WTC11 (cell line): ENCODE measurements around the gene TCF15. TPM values are rescaled to one million over a fixed set of nuclear protein-coding genes. Genes with fewer than 3 reads are reported as not detected.
"Not testable (repeated sequence)": the region's sequence is repeated elsewhere in the genome, so short reads cannot be mapped to it uniquely, and the experiment has no call there.

Source experiments
- ATAC-seq: fragments of 200-7000 bp; cut with Tn5 transposase; 2 replicates; pipeline ENCODE4 v1.10.0; 2021; ENCODE audit warnings: mild to moderate bottlenecking, moderate library complexity
- CTCF ChIA-PET: fragments of 300-600 bp; sonication (Branson Sonifier 250); formaldehyde crosslinking; loops from one replicate; lab custom pipeline; 2021; ENCODE audit warnings: antibody characterized with exemption; lab: Charles Lee
- POLR2A ChIA-PET: fragments of 350-600 bp; sonication (Branson Sonifier 250); formaldehyde crosslinking; loops from one replicate; lab custom pipeline; 2021; ENCODE audit warnings: antibody characterized with exemption; lab: Charles Lee
- DNase-seq: peaks from one replicate; pipeline ENCODE4 v3.0.0; 2021; ENCODE audit warnings: low spot score
- H3K27ac Mint-ChIP-seq: 2 replicates; pipeline ENCODE4 v1.8.0; 2021; ENCODE audit warnings: mixed read lengths
- H3K27me3 Mint-ChIP-seq: 2 replicates; pipeline ENCODE4 v1.8.0; 2021; ENCODE audit warnings: low read depth, mild to moderate bottlenecking, moderate library complexity, mixed read lengths
- H3K36me3 Mint-ChIP-seq: 2 replicates; pipeline ENCODE4 v1.8.0; 2021; ENCODE audit warnings: mixed read lengths
- H3K4me1 Mint-ChIP-seq: 2 replicates; pipeline ENCODE4 v1.8.0; 2022; ENCODE audit warnings: mixed read lengths
- H3K4me3 Mint-ChIP-seq: 2 replicates; pipeline ENCODE4 v1.8.0; 2021; ENCODE audit warnings: mild to moderate bottlenecking, moderate library complexity, mixed read lengths
- H3K9me3 Mint-ChIP-seq: 2 replicates; pipeline ENCODE4 v1.8.0; 2021; ENCODE audit warnings: mixed read lengths
- GTF2I ChIP-seq: fragments of 250-450 bp; sonication (Bioruptor Pico); conservative IDR thresholded peaks from 2 replicates; pipeline ENCODE4 v1.4.0; 2021; ENCODE audit warnings: mild to moderate bottlenecking
- IRF2 ChIP-seq: sonication (generic); formaldehyde crosslinking; IDR thresholded peaks from 2 replicates; pipeline ENCODE4 v1.8.0; 2022; ENCODE audit warnings: low read depth, missing genetic modification reagents, borderline replicate concordance
- KAT7 ChIP-seq: sonication (generic); formaldehyde crosslinking; IDR thresholded peaks from 2 replicates; pipeline ENCODE4 v1.8.1; 2023; ENCODE audit warnings: missing genetic modification reagents, mild to moderate bottlenecking, borderline replicate concordance
- NFATC4 ChIP-seq: fragments of 250-450 bp; sonication (Bioruptor Pico); IDR thresholded peaks from 2 replicates; pipeline ENCODE4 v1.9.0; 2021; ENCODE audit warnings: mild to moderate bottlenecking
- NFE2L1 ChIP-seq: sonication (generic); formaldehyde crosslinking; IDR thresholded peaks from 2 replicates; pipeline ENCODE4 v1.8.1; 2023; ENCODE audit warnings: missing genetic modification reagents
- NFYB ChIP-seq: sonication (generic); formaldehyde crosslinking; conservative IDR thresholded peaks from 2 replicates; pipeline ENCODE4 v1.8.0; 2022; ENCODE audit warnings: low read depth, missing genetic modification reagents
- RORB ChIP-seq: fragments of 250-450 bp; sonication (Bioruptor Pico); IDR thresholded peaks from 2 replicates; pipeline ENCODE4 v1.9.0; 2021; ENCODE audit warnings: mild to moderate bottlenecking
- SMAD4 ChIP-seq: sonication (generic); formaldehyde crosslinking; IDR thresholded peaks from 2 replicates; pipeline ENCODE4 v1.8.0; 2022; ENCODE audit warnings: mild to moderate bottlenecking, missing genetic modification reagents
- ZNF416 ChIP-seq: fragments of 250-450 bp; sonication (Bioruptor Pico); IDR thresholded peaks from 2 replicates; pipeline ENCODE4 v1.9.0; 2021; ENCODE audit warnings: mild to moderate bottlenecking, inconsistent platforms
- total RNA-seq: library from RNA; stranded (reverse); gene quantifications from 3 replicates; pipeline ENCODE4 v1.2.3, GENCODE V29; 2021
- TF ChIP-seq, protein P1 (sequence below): sonication (generic); formaldehyde crosslinking; IDR thresholded peaks from 2 replicates; pipeline ENCODE4 v1.8.0; 2022; ENCODE audit warnings: mild to moderate bottlenecking, missing genetic modification reagents
- TF ChIP-seq, protein P2 (sequence below): sonication (generic); formaldehyde crosslinking; conservative IDR thresholded peaks from 2 replicates; pipeline ENCODE4 v1.8.1; 2023; ENCODE audit warnings: mild to moderate bottlenecking, low read depth, missing genetic modification reagents, moderate library complexity
- TF ChIP-seq, protein P3 (sequence below): sonication (generic); formaldehyde crosslinking; IDR thresholded peaks from 2 replicates; pipeline ENCODE4 v1.8.1; 2023; ENCODE audit warnings: mild to moderate bottlenecking, missing genetic modification reagents, moderate library complexity
- TF ChIP-seq, protein P4 (sequence below): fragments of 250-450 bp; sonication (Bioruptor Pico); IDR thresholded peaks from 2 replicates; pipeline ENCODE4 v2.1.2; 2022; ENCODE audit warnings: mild to moderate bottlenecking, moderate library complexity
- TF ChIP-seq, protein P5 (sequence below): sonication (generic); formaldehyde crosslinking; IDR thresholded peaks from 2 replicates; pipeline ENCODE4 v1.8.0; 2022; ENCODE audit warnings: mild to moderate bottlenecking, missing genetic modification reagents

The TCF15 gene
- total RNA-seq, 1 experiment from 2014 or later: 3.8 TPM

DNA sequence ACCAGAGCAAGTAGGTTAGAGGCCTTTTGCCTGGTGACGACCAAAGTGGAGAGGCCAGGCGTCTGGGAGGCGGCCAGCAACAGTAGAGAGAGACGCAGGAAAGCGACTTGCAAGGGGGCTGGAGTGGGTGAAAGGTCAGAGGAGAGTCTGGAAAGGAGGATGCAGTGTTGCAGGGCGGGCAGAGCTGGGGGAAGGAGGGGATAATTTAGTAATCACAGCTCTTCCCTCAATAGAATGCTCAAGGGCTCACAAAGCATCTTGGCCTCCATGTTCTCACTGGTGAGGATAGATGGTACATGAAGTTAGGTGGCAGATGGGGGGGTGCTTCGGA is 25.2 kb downstream of the TCF15 start (continued):
- TF ChIP-seq, protein P1, sequence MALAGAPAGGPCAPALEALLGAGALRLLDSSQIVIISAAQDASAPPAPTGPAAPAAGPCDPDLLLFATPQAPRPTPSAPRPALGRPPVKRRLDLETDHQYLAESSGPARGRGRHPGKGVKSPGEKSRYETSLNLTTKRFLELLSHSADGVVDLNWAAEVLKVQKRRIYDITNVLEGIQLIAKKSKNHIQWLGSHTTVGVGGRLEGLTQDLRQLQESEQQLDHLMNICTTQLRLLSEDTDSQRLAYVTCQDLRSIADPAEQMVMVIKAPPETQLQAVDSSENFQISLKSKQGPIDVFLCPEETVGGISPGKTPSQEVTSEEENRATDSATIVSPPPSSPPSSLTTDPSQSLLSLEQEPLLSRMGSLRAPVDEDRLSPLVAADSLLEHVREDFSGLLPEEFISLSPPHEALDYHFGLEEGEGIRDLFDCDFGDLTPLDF (CRISPR knock-in tag): no peak
- TF ChIP-seq IRF2 (CRISPR knock-in tag) (no peak), KAT7 (CRISPR knock-in tag) (no peak), GTF2I (no peak), RORB (CRISPR knock-in tag) (no peak)
- TF ChIP-seq, protein P2, sequence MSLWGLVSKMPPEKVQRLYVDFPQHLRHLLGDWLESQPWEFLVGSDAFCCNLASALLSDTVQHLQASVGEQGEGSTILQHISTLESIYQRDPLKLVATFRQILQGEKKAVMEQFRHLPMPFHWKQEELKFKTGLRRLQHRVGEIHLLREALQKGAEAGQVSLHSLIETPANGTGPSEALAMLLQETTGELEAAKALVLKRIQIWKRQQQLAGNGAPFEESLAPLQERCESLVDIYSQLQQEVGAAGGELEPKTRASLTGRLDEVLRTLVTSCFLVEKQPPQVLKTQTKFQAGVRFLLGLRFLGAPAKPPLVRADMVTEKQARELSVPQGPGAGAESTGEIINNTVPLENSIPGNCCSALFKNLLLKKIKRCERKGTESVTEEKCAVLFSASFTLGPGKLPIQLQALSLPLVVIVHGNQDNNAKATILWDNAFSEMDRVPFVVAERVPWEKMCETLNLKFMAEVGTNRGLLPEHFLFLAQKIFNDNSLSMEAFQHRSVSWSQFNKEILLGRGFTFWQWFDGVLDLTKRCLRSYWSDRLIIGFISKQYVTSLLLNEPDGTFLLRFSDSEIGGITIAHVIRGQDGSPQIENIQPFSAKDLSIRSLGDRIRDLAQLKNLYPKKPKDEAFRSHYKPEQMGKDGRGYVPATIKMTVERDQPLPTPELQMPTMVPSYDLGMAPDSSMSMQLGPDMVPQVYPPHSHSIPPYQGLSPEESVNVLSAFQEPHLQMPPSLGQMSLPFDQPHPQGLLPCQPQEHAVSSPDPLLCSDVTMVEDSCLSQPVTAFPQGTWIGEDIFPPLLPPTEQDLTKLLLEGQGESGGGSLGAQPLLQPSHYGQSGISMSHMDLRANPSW: no peak

DNA sequence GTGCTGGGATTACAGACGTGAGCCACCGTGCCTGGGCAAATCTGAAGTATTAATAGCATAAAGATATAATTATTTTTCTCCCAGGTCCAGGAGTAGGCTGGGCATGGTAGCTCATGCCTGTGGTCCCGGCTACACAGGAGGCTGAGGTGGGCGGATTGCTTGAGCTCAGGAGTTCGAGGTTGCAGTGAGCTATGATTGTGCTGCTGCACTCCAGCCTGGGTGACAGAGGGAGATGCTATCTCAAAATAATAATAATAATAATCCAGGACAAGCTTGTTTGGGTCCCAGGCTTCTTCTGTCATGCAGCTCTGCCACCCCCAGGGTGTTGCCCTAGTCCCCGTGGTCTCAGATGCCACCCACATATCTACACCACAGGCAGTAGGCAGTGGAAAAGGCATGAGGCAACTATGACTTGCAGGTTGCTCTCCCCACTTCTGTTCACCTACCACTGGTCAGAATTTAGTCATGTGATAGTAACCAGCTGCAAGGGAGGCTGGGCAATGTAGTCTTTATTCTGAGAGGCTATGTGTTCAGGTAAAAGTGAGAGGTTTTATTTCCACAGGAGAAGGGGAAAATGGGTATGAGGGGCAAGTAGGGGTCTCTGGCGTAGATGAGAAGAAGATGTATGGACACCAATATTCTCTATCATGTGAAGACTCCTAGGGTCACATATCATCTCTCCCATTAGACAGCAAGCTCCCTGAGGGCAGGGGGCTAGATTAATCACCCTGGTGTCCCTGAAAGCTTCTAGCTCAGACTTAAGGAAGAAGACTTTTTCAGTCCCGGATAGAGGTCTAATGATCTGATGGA is 25.7 kb downstream of the TCF15 start:
- Mint-ChIP-seq H3K4me1 (peaks cover 5% of the 10 kb centered on the region), H3K36me3 (no peaks in the 10 kb centered on the region), H3K27me3 (no peaks in the 10 kb centered on the region), H3K27ac (no peak overlapping the region), H3K4me3 (no peak overlapping the region), H3K9me3 (0 out of 2 replicates have a peak, but pooled peaks cover 3% of the 10 kb centered on the region)
- ATAC-seq (peak; percentile 85), DNase-seq (no peak)
- ChIA-PET CTCF (interaction anchor here (0.8 to 2.2 kb wide), 4 partner anchors 9 to 83 kb away, joined by 3 to 14 read pairs (median 4); no protein-coding TSS in a partner anchor), POLR2A (interaction anchor here (0.8 to 1.3 kb wide), 2 partner anchors 34 to 41 kb away, joined by 3 read pairs; partner anchors contain the start of gene CSNK2A1)
- TF ChIP-seq, protein P3, sequence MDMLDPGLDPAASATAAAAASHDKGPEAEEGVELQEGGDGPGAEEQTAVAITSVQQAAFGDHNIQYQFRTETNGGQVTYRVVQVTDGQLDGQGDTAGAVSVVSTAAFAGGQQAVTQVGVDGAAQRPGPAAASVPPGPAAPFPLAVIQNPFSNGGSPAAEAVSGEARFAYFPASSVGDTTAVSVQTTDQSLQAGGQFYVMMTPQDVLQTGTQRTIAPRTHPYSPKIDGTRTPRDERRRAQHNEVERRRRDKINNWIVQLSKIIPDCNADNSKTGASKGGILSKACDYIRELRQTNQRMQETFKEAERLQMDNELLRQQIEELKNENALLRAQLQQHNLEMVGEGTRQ: peak; percentile 90
- peak; percentile 35; the same call in 1 of the 2 replicates for TF ChIP-seq NFE2L1 (CRISPR knock-in tag)
- TF ChIP-seq, protein P4, sequence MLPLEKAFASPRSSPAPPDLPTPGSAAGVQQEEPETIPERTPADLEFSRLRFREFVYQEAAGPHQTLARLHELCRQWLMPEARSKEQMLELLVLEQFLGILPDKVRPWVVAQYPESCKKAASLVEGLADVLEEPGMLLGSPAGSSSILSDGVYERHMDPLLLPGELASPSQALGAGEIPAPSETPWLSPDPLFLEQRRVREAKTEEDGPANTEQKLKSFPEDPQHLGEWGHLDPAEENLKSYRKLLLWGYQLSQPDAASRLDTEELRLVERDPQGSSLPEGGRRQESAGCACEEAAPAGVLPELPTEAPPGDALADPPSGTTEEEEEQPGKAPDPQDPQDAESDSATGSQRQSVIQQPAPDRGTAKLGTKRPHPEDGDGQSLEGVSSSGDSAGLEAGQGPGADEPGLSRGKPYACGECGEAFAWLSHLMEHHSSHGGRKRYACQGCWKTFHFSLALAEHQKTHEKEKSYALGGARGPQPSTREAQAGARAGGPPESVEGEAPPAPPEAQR (CRISPR knock-in tag): no peak
- no peak for TF ChIP-seq SMAD4 (CRISPR knock-in tag)
- TF ChIP-seq NFYB: 0 out of 2 replicates have a peak, but pooled peaks have one; percentile 35
- TF ChIP-seq, protein P5, sequence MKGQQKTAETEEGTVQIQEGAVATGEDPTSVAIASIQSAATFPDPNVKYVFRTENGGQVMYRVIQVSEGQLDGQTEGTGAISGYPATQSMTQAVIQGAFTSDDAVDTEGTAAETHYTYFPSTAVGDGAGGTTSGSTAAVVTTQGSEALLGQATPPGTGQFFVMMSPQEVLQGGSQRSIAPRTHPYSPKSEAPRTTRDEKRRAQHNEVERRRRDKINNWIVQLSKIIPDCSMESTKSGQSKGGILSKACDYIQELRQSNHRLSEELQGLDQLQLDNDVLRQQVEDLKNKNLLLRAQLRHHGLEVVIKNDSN (CRISPR knock-in tag): peak; percentile 90
- TF ChIP-seq ZNF416 (CRISPR knock-in tag): no peak
- TF ChIP-seq NFATC4 (CRISPR knock-in tag): no peak

DNA sequence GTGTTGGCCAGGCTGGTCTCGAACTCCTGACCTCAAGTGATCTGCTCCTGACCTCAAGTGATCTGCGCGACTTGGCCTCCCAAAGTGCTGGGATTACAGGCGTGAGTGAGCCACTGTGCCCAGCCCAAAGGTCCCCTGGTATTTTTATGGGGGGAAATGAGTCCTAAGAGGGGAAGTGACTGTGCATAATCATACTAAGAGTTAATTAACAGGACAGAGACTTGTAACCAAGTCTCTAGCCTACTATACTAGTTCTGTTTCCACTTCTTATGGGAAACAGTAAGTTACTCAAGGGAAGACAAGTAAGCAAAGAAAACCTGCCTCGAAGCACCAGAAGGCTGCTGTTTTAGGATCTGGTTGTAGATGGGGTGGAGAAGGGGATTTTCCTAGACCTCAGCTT is 27.9 kb downstream of the TCF15 start:
- ChIA-PET POLR2A (no interaction called here), CTCF (interaction anchor here (0.7 kb wide), 1 partner anchor 20 kb away, joined by 4 read pairs; no protein-coding TSS in a partner anchor)
- H3K4me1 Mint-ChIP-seq: peaks cover 7% of the 10 kb centered on the region
- ATAC-seq (no peak), DNase-seq (no peak)
- no peak overlapping the region for H3K4me3 Mint-ChIP-seq
- H3K9me3 Mint-ChIP-seq: 0 out of 2 replicates have a peak, but pooled peaks cover 3% of the 10 kb centered on the region
- H3K27me3 Mint-ChIP-seq: no peaks in the 10 kb centered on the region
- no peak for TF ChIP-seq RORB (CRISPR knock-in tag)
- H3K36me3 Mint-ChIP-seq: no peaks in the 10 kb centered on the region
- H3K27ac Mint-ChIP-seq: peak overlapping the region; percentile 76; the same call in 1 of the 2 replicates

DNA sequence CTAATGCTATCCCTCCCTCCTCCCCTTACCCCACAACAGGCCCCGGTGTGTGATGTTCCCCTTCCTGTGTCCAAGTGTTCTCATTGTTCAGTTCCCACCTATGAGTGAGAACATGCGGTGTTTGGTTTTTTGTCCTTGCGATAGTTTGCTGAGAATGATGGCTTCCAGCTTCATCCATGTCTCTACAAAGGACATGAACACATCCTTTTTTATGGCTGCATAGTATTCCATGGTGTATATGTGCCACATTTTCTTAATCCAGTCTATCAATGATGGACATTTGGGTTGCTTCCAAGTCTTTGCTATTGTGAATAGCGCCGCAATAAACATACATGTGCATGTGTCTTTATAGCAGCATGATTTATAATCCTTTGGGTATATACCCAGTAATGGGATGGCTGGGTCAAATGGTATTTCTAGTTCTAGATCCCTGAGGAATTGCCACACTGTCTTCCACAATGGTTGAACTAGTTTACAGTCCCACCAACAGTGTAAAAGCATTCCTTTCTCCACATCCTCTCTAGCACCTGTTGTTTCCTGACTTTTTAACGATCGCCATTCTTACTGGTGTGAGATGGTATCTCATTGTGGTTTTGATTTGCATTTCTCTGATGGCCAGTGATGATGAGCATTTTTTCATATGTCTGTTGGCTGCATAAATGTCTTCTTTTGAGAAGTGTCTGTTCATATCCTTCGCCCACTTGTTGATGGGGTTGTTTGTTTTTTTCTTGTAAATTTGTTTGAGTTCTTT is 31.0 kb downstream of the TCF15 start:
- DNase-seq, H3K4me3 Mint-ChIP-seq, H3K9me3 Mint-ChIP-seq, ATAC-seq, H3K36me3 Mint-ChIP-seq, H3K27ac Mint-ChIP-seq, H3K27me3 Mint-ChIP-seq, POLR2A ChIA-PET: not testable (repeated sequence)
- H3K4me1 Mint-ChIP-seq: peaks cover 26% of the 10 kb centered on the region
- CTCF ChIA-PET: interaction anchor here (2.0 kb wide), 1 partner anchor 66 kb away, joined by 26 read pairs; no protein-coding TSS in a partner anchor
